ENCODE data around the gene PTPRD.

Gene PTPRD

DNA sequence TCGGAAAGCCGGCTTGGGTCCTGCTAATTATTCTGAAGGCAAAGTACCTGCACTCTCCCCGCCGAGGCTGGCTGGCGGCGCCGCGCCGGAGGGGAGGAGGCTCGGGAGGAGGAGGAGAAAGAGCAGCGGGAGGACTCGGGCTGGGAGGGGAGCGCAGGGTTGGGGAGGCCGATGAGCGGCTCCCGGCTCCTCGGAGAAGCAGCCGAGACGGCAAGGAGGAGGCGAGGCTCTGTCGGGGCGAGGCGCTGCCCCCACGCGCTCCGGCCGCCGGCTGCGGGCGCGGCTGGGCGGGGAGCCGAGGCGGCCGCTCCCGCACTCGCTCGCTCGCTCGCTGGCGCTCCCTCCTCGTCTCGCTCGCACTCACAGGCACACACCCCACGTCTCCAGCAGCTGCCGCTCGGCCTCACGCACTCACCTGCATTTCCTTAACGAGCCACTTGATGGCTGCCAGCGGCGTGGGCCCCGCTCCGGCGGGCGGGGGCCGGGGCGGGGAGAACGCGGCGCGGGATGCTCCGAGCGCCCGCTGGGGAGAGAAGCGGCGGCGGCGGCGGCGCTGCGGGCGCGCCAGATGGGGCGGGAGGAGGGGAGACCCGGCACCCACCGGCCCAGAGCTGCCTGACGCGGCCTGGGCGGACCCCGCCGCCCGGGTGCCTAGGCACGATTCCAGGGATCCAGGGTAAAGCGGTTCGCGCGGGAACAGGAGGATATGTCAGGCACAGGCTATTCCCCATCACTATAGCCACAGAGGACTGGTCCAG lies at the start of gene PTPRD:
PTPRD (minus strand) TSS at position 362 of the 758 bp plus-strand sequence.
- DNase-seq = no peak

DNA sequence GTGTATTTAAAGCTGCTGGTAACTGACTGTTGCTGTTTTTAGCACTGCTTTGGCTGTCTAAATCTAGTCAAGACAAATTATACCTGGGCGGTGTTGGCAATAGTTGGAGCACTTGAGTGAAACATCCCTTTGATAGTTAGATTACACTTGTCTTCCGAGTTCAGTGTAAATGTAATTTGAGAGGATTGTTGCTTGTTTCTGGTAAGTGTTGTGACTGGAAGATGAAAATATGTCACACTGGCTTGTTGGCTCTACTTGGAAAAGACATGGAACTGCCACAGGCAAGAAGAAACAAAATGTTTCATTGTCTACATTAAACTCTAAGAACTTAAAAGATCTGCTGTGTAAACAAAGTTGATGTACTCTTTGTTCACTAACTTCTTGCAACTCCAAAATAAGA lies 49.2 kb upstream of the PTPRD start:
- DNase-seq = no peak

DNA sequence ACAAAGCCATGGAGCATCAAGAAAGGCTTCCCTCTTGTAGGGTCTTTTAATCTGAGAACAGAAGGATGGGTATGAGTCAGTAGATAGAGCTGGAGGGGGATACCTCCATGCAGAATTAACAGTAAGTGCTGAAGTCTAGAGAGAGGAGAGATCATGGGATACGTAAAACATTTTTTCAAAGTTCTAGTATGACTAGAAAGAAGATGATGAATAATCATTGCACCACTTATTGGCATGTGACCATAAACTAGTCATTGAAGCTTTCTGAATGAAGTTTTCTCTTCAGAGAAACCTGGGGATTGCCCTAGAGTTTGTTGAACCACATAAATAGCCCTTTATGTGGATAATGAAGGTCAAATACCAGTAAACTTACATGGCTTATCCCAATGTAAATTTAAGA lies 48.6 kb upstream of the PTPRD start:
- no peak for DNase-seq

DNA sequence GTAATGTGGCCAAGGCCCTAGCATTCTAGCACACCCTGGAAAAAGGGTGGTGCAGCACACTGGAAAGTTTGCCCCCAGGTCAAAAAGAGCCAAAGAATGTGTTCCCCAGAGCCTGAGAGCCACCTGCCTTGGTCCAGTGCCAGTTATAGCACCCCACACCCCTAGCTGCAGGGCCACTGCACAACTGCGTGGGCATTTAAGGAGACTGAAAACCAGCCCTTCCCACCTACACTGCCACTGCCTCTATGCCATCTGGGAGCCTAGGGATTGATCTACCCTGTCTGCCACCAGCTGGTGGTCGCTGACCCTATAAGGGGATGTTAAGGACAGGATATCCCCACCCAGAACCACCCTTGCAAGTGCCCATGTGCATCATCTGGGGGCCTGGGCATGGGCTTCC lies 38.2 kb upstream of the PTPRD start:
- DNase-seq = no peak

DNA sequence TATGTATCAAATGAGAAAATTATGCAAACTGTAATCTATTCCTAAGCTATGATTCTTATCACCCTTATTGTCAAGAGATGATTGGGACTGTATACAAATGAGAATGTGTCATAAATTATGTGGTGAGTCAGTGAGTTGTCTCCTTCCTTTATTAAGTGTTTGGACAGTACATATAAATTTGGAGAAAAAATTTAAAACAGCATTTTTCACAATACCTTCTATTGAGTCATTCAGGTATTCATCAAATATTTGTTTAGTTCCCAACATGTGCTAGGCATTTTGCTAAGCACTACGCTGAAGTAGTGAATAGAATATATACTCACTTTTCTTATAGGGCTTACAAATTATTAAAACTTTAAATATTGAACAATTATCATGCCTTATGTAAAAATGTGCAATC lies 36.3 kb upstream of the PTPRD start:
- DNase-seq = no peak

DNA sequence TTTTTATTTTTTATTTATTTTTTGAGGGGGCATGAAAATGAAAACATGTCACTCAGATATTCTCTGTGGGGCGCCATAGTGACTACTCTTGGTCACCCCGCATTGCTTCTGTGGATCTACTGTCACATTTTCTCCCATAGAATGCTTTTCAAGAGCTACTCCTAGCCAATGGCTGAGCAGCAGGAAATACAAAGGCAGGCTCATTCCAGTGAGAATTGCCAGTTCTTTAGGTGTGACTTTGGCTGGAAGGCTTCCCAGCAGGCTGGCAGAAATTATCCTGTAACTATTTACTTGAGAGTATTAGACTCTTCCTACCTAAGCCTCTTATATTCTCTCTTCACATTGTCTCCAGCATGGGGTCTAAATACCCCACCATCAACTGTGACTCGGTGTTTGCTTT lies 21.0 kb upstream of the PTPRD start:
- DNase-seq = no peak

DNA sequence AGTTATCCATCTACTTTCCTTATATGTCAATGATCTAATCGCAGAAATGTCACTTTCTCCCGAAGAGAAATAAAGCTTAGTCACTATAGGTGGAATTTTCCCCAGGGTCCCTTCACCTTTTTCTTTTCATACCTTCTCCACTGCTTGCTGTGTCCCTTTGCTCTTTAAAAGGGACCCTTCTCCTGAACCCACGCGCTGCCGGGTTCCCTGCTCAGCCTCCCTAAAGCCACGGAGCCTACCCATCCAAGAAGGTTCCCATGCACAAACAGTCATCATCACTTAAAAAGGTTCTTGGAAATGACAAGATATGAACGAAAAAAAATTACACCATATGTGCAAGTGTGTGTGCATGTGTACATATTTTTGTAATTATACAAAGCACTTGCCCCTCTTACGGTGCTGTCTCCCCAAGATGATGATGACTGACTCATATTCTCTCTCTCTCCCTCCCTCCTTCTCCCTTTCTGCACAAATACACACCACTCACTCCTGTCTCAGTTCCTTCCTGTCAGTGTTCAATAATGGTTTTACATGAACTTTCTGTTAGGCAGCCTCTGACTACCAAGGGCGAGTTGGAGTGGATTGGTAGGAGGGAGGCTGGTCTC lies 1.5 kb upstream of the PTPRD start:
- DNase-seq = no peak

DNA sequence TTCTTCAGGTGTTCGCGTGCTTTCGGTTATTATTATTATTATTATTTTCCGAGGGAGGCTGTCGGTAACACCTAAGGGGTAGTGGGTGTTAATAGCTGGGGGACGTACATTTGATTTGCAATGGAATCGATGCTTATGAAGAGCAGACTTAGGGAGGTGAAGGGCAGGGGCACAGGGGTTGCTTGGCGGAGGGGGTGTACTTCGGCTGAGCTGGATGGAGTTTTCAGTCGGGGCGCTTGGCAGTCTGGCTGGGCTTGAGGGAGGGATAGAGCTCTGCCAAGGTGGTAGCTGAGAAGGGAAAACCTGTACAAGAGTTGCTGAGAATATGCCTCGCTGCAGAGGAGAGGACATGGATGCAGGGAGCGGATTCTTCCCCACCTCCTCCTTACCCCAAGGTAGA lies 617 bp upstream of the PTPRD start:
- DNase-seq = no peak

DNA sequence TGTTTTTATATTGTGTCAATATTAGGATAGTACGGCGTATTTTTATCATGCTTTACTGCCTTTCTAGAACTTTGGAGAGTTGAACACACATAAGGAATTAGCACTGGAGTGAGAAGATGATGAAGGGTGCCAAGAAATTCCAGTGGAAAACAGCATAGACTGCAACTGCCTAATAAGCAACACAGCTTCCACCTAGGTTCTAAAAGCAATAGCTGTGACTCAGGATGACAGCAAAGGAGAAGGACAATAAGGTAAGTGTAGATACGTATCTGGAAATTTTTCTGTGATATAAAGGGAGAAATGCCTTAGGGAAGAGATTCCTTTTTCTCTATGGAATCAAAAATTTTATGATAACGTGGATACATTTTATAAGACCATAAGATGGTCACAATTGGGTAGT lies 7.4 kb downstream of the PTPRD start:
- DNase-seq = no peak

DNA sequence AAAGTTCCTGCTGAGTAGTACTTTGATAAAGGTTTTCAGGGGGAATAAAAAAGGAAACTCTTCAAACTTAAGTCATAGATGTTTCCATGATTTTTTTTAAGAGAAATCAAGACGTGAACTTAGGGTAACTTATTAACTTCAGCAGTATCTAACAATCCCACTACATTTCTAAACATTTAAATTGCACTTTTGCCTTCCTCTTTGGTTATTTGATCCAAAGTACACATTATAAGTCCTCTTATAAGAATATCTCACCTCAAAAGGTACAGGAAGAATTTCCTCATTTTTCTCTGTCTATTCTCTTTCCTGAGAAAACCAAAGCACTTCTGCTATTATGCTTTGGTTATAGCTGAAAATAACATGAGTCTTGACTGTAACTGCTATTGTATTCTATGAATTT lies 7.9 kb downstream of the PTPRD start:
- no peak for DNase-seq

DNA sequence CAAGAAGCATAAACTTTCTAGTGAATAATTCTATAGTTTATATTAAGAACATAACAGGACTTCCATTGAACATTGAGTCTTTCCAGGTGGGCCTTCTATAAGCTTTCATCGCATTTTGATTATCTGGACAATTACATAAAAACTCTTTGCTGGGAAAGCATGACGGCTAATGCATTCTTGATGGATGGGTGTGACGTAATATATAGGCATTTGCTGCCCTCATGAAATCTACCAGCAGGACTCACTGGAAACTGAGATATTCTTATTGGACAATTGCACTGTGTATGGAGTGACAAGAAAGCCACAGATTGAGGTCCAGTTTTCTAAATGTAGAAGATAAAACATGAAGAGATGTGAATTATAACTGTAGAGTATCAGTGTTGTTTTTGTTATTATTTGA lies 15.0 kb downstream of the PTPRD start:
- no peak for DNase-seq

DNA sequence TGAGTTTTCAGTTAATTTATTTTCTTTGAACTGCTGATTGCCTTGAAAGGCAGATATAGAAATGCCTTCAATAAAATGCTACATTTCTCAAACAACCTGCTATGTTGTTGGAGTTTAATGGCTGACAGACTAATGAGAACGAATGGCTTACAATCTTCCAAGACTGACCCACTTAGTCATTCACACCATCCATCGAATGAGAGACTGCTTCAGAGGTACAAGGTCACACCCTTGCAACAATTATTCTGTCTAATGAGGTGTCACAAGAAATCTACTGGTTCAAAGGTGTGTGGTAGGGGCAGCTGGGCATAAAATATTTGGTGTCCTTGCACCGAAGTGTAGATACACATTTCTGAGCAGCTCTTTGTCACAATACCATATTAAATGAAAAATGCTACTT lies 18.3 kb downstream of the PTPRD start:
- no peak for DNase-seq

DNA sequence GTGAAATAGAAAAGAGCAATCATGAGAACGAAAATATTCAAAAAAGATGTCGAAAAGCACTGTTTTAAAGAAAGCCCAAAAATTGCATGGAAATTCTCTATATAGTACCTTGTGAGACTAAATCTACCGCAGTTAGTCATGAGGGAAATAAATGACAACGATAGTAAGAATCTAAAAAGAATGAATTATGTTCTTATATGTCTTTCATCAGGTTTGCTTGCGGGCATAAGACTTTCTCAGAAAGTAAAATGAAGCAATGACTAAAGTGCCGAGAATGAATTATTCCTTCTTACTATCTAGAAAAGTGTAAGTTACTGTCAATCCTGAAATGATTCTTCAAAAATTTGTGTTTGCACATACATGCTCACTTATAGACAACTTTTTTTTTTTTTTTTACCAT lies 26.4 kb downstream of the PTPRD start:
- DNase-seq = no peak

DNA sequence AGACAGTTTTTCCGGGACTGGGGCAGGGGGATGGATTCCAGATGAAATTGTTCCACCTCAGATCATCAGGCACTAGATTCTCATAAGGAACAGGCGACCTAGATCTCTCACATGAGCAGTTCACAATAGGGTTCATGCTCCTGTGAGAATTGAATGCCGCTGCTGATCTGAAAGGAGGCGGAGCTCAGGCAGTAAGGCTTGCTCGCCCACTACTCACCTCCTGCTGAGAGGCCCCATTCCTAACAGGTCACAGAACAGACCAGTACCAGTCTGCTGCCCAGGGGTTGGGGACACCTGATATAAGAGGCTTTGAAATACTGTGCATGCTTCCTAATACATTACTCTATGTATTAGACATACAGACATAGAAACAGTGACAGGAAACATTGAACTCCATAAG lies 41.1 kb downstream of the PTPRD start:
- DNase-seq = no peak

DNA sequence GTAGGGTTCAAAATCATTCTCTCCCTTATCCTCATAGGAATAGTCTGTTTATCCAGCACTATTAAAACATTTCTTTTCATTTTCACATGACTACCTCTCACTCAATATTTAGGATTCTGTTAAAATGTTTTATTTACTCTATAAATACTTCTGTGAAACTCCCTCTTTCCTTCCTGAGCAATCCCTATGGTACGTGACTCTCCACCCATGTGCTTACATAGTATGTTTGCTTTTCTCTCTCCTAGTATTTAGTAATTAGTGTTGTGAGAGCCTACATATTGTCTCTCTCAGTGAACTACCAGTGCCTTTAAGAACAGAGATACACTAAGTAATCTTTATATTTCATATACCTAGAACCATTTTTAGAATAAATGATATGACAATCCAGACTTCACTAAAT lies 46.0 kb downstream of the PTPRD start:
- no peak for DNase-seq

DNA sequence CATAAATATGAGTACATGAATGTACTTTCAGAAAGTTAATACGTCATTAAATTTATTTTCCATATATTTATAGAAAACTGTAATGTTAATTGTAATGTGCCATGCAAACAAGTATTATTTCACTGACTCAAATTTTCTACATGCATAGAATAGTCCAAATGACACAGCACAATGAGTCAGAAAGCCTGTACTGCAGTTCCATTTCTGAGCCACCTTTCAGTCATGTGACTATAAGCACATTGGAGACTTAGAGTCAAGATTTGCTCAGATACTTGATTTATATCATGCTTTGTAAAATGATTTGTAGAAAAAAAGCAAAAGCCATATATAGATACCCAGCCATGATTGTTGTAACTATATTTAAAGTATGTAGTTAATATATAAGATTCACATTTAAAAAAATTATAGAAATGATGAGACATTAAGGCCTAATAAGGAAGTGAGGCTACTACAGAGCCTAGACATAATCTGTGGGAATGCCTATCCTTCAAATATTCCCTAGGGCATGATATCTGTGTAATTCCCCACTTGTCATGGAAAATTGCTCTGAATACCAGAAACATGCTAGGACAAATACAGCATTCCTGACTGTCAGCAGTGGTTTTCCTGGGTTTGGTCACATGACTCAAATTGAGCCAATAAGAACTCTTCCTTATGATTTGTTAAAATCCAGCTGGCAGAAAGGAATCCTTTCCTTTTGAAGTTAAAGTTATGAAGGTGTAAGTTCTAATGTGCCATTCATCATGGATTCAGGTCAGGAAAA lies 50.0 kb downstream of the PTPRD start:
- DNase-seq = no peak

DNA sequence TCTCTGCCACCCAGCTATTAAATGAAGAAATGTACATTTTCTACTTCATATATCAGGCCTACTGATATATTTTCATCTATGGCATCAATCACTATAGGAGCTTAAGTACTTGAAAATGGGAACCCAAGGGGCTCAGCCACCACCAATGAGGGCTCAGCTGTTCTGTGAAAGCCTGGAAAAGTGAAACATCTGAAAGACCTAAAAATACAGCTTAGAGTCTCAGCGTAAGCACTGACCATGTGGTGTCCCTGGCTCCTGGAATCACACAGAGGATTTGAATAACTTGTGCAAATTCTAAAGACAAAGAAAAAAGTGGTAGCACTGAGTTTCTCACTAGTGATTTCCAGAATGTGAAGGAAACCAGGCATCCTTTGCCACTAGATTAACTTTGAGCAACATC lies 64.5 kb downstream of the PTPRD start:
- no peak for DNase-seq

DNA sequence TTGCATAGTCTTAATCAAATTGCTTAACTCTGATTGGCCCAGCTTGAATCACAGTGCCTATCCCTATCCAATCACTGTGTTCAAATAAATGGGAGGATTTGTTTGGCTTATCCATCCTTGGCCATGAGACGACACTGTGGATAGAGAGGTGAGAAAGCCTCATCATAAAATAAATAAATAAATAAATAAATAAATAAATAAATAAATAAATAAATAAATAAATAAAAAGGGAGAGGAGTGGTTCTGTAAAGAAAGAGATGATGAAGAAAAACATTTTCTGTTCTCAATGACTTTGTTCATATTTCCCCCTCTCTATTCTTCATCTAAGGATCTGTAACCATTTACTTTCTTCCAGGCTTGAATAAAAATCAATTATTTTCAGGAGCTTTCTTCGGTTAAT lies 74.7 kb downstream of the PTPRD start:
- no peak for DNase-seq

DNA sequence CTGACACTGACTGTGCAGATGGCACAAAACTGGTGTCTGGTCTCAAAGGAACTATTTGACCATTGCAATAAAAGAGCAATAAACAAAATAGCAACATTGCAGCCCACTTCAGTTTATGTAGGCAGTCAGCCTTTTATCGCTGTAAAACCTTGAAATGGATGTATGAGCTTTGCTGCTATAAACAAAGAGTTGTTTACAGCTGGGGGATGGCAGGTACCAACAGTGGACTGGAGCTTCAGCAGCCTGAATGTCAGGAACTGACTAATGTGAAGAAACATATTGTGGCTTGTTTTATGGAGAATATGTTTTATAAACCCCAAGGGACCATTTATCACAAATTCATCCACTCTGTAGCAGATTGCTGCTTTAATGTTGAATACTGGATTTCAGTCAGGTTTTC lies 78.0 kb downstream of the PTPRD start:
- no peak for DNase-seq

DNA sequence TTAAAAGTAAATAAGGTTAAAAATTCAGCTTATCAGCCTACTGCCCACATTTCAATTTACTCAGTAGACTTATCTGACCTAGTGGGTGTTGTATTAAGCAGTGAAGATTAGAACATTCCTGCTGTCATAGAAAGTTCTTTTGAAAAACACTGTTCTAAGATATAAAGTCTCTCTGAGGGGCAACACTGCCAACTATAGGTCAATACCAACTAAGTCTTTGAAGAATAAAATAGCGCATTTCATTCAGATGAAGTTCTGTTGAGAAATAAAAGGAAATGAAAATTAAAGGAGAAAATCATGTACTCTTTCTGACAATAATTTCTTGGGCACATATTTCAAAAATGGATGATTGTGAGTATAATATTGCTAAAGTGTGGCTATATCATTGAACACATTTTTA lies 86.8 kb downstream of the PTPRD start:
- no peak for DNase-seq

DNA sequence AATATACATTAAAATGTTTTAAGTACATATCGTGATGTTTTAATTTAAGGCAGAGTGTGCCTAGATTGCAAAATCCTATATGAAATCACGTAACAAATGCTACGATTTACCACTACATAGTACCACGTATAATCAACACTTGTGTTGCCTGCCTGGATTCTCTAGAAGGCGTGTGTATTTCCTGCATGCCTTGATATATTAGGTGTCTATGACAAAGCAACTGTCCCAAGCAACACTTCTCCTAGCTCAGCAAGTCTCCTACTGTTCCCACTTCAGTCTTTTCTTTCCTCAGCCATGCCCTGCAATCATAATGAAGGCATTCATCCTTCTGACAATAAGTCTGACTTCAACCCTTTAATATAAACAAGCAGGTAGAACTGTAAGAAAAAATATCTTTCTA lies 89.6 kb downstream of the PTPRD start:
- no peak for DNase-seq

DNA sequence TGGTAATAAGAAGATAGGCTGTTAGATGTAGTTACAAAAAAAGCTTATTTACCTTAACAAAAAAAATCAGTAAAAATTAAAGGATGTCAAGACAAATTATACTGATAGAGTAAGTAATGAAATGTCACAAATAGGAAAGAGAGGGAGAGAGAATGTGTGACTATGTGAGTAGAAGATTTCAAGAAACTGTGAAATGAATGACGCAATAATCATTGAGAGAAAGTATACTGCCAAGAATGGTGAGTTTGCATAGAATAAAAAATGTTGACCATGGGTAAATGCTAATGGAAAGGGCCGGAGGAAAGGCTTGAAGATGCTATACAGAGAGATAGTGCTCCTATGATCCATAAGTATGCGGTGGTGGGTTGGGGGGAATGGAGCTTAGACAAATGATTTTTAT lies 100.7 kb downstream of the PTPRD start:
- DNase-seq = no peak

DNA sequence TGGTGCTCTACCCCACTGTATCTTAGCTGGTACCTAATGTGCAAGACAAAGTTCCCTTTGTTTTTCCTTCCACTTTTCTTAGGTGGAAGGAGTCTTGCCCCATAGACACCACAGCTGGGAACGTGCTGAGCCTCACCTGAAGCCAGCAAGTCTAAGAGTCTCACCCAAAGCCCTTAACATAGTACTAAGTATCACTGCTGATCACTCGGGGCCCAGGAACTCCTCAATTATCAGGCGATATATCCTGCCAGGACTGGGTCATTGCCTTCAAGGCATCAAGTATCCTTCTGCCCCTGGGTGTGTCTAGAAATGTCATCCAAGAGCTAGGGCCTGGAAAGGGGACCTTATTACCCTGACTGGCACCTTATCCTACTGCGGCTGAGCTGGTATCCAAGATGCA lies 123.9 kb downstream of the PTPRD start:
- no peak for DNase-seq

DNA sequence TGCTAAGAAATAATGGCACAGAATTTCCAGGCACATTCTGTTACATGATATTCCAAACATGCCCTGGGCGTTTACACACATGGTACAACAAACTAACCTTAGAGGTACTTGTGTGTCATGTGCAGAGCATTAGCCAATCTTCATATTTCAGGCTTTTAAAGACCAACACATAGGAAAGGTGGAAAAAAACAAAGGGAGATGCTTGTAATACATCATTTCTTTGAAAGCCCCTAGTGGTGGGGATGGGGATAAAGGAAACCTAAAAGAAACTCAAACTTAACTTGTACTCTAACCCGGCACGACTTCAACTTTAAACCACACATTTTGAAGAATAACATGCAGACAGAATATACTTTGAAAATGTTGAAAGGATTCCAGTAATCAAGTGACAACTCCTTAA lies 133.6 kb downstream of the PTPRD start:
- no peak for DNase-seq

Data from activated naive CD4-positive, alpha-beta T cell treated with anti-CD3 and anti-CD28 coated beads, Interleukin-2, amount 50 U/mL, for 16 hours (primary cell).